Loucy (cell line): ENCODE results near the gene SMIM13.

Experiments used
- H2AFZ ChIP-seq: fragments of 200-600 bp; sonication (generic); 2 replicates; pipeline ENCODE4 v1.6.0; 2016; ENCODE audit warnings: antibody characterized with exemption, mild to moderate bottlenecking, low read length, moderate library complexity
- H3F3A ChIP-seq: fragments of 200-600 bp; 2 replicates; pipeline ENCODE4 v1.6.0; 2016; ENCODE audit warnings: antibody characterized with exemption, low read depth, mild to moderate bottlenecking
- H3K27me3 ChIP-seq: fragments of 200-600 bp; sonication (generic); 2 replicates; pipeline ENCODE4 v1.6.1; 2014; ENCODE audit warnings: low read length, mild to moderate bottlenecking; ENCODE audit not compliant: insufficient read depth, poor library complexity, severe bottlenecking
- H3K36me3 ChIP-seq: fragments of 200-600 bp; sonication (generic); 2 replicates; pipeline ENCODE4 v1.6.1; 2016; ENCODE audit warnings: low read length; ENCODE audit not compliant: insufficient read depth
- H3K4me1 ChIP-seq: fragments of 200-600 bp; sonication (generic); 2 replicates; pipeline ENCODE4 v1.5.1; 2014; ENCODE audit warnings: low read length, mild to moderate bottlenecking; ENCODE audit not compliant: insufficient read depth, poor library complexity, severe bottlenecking
- H3K4me2 ChIP-seq: fragments of 200-600 bp; sonication (generic); 2 replicates; pipeline ENCODE4 v1.6.0; 2014; ENCODE audit warnings: antibody characterized with exemption, low read length, low read depth, mild to moderate bottlenecking; ENCODE audit not compliant: poor library complexity, severe bottlenecking
- H3K4me3 ChIP-seq: fragments of 200-600 bp; sonication (generic); 2 replicates; pipeline ENCODE4 v1.5.1; 2014; ENCODE audit warnings: low read length, mild to moderate bottlenecking, mixed read lengths; ENCODE audit not compliant: poor library complexity, severe bottlenecking
- H3K79me2 ChIP-seq: fragments of 200-600 bp; sonication (generic); 2 replicates; pipeline ENCODE4 v1.6.1; 2014; ENCODE audit warnings: low read length; ENCODE audit not compliant: insufficient read depth
- H3K9ac ChIP-seq: fragments of 200-600 bp; sonication (generic); 2 replicates; pipeline ENCODE4 v1.6.0; 2014; ENCODE audit warnings: mild to moderate bottlenecking, low read depth, low read length, moderate library complexity; ENCODE audit not compliant: poor library complexity, severe bottlenecking
- H3K9me2 ChIP-seq: fragments of 200-600 bp; sonication (generic); replicated peaks from 2 replicates; pipeline ENCODE4 v1.6.1; 2016; ENCODE audit warnings: low read depth, low read length, mixed read lengths
- H3K9me3 ChIP-seq: fragments of 200-600 bp; sonication (generic); 2 replicates; pipeline ENCODE4 v1.6.1; 2014; ENCODE audit warnings: mild to moderate bottlenecking, antibody characterized with exemption, low read length, low read depth; ENCODE audit not compliant: insufficient read depth
- H4K20me1 ChIP-seq: fragments of 200-600 bp; sonication (generic); 2 replicates; pipeline ENCODE4 v1.6.0; 2014; ENCODE audit warnings: antibody characterized with exemption, low read length, mild to moderate bottlenecking; ENCODE audit not compliant: insufficient read depth, poor library complexity, severe bottlenecking
- EZH2phosphoT487 ChIP-seq: fragments of 200-600 bp; IDR thresholded peaks from 2 replicates; pipeline ENCODE4 v1.6.1; 2018; ENCODE audit warnings: antibody characterized with exemption, mild to moderate bottlenecking, moderate library complexity, borderline replicate concordance
- TF ChIP-seq, protein P1 (sequence below): fragments of 200-600 bp; sonication (generic); conservative IDR thresholded peaks from 2 replicates; pipeline ENCODE4 v1.5.1; 2014; ENCODE audit warnings: mild to moderate bottlenecking, antibody characterized with exemption, low read length

Gene SMIM13

DNA sequence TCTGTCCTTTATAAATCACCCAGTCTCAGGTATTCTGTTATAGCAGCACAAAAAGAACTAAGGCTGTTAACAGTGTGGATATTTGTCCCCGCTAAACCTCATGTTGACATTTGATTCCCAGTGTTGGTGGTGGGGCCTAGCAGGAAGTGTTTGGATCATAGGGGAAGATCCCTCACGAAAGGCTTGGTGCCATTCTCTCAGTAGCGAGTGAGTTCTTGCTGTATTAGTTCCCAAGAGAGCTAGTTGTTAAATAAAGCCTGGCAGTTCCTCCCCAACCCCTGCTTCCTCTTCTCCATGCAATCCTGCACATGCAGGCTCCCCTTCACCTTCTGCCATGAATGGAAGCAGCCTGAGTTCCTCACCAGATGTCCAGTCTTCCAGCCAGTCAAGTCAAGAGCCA is 47.7 kb downstream of the SMIM13 start:
- Histone ChIP-seq H3K9me2 (no peaks in the 10 kb centered on the region), H3K4me1 (no peaks in the 10 kb centered on the region), H3K4me3 (no peak overlapping the region), H3K9me3 (no peaks in the 10 kb centered on the region), H3K4me2 (no peak overlapping the region), H3K36me3 (peaks cover 3% of the 10 kb centered on the region; the same call in 1 of the 2 replicates), H3K27me3 (no peaks in the 10 kb centered on the region), H3K79me2 (no peaks in the 10 kb centered on the region), H3F3A (no peaks in the 10 kb centered on the region), H4K20me1 (no peaks in the 10 kb centered on the region), H2AFZ (no peak overlapping the region), H3K9ac (no peak overlapping the region)
- no peak for TF ChIP-seq EZH2phosphoT487
- TF ChIP-seq, protein P1, sequence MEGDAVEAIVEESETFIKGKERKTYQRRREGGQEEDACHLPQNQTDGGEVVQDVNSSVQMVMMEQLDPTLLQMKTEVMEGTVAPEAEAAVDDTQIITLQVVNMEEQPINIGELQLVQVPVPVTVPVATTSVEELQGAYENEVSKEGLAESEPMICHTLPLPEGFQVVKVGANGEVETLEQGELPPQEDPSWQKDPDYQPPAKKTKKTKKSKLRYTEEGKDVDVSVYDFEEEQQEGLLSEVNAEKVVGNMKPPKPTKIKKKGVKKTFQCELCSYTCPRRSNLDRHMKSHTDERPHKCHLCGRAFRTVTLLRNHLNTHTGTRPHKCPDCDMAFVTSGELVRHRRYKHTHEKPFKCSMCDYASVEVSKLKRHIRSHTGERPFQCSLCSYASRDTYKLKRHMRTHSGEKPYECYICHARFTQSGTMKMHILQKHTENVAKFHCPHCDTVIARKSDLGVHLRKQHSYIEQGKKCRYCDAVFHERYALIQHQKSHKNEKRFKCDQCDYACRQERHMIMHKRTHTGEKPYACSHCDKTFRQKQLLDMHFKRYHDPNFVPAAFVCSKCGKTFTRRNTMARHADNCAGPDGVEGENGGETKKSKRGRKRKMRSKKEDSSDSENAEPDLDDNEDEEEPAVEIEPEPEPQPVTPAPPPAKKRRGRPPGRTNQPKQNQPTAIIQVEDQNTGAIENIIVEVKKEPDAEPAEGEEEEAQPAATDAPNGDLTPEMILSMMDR, result no peak

DNA sequence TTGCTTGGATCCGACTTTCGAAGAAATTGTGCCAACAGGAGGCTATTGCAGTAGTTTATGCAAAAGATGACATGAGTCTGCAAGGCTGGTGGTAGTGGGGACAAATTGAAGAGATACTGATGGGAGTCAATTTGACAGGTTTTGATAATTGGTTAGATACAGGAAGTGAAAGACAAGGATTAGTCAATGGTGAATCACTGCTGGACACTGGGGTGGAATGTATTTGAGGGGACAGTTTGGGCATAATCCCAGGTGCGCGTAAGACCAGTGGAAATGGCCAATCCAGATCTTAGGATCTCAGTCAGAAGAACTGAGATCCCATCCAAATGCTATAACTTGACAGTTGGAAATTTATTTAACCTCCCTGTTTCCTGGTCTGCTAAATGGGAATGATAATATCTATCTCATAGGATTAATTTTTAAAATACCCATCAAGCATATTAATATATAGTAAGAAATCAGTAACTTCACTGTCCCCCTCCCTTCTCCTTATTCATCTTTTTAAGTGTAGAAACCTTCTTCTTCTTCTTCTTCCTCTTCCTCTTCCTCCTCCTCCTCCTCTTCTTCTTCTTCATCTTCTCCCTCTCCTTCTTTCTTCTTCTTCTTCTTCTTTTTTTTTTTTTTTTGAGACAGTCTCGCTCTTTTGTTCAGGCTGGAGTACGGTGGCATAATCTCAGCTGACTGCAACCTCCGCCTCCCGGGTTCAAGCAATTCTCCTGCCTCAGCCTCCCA is 48.8 kb downstream of the SMIM13 start:
- no peaks in the 10 kb centered on the region for H3K79me2 ChIP-seq
- no peaks in the 10 kb centered on the region for H3K27me3 ChIP-seq
- no peaks in the 10 kb centered on the region for H3K4me1 ChIP-seq
- H3K36me3 ChIP-seq, result no peaks in the 10 kb centered on the region
- H3F3A ChIP-seq, result no peaks in the 10 kb centered on the region
- TF ChIP-seq, protein P1, result no peak
- no peak for TF ChIP-seq EZH2phosphoT487
- no peaks in the 10 kb centered on the region for H3K9me3 ChIP-seq
- H3K4me2 ChIP-seq, result no peak overlapping the region
- H3K4me3 ChIP-seq, result no peak overlapping the region
- H4K20me1 ChIP-seq, result no peaks in the 10 kb centered on the region
- no peak overlapping the region for H2AFZ ChIP-seq
- H3K9me2 ChIP-seq, result no peaks in the 10 kb centered on the region
- H3K9ac ChIP-seq, result no peak overlapping the region

- Histone ChIP-seq H3K9me3 (no peaks in the 10 kb centered on the region), H3K27me3 (no peaks in the 10 kb centered on the region), H3F3A (no peaks in the 10 kb centered on the region), H3K4me2 (no peak overlapping the region), H3K4me3 (no peak overlapping the region), H3K4me1 (no peaks in the 10 kb centered on the region), H3K36me3 (no peaks in the 10 kb centered on the region), H4K20me1 (no peaks in the 10 kb centered on the region), H2AFZ (no peak overlapping the region), H3K9ac (no peak overlapping the region), H3K79me2 (no peaks in the 10 kb centered on the region), H3K9me2 (no peaks in the 10 kb centered on the region)
- no peak for TF ChIP-seq EZH2phosphoT487
- TF ChIP-seq, protein P1, result no peak
Measured at GRCh38 chr6:11143394-11144371, 50.0 kb downstream of the SMIM13 start.
